T-cell (primary cell): ENCODE measurements around the gene UBE2D2. TPM values are rescaled to one million over a fixed set of nuclear protein-coding genes. Genes with fewer than 3 reads are reported as not detected.
"Not testable (repeated sequence)": the region's sequence is repeated elsewhere in the genome, so short reads cannot be mapped to it uniquely, and the experiment has no call there.

ENCODE experiments used
- ATAC-seq, 4 experiments: fragments of 200-7000 bp in 3 of 4; fragments of 150-1000 bp in 1 of 4; cut with Tn5 transposase; replicated peaks in 1 of 4; 1 replicate in 3 of 4; 2 replicates in 1 of 4; pipeline ENCODE4 v1.10.0; 2021; ENCODE audit warnings: moderate library complexity in 3 of 4, mild to moderate bottlenecking in 2 of 4, moderate number of reproducible peaks in 1 of 4
- CTCF ChIA-PET, 2 donors: fragments of 300-600 bp; sonication (Branson Sonifier 250); formaldehyde crosslinking; loops; one replicate each; lab custom pipeline; 2022; ENCODE audit warnings: antibody characterized with exemption in 2 of 2; lab: Charles Lee
- POLR2A ChIA-PET, 2 donors: fragments of 300-600 bp; sonication (Branson Sonifier 250); formaldehyde crosslinking; loops; one replicate each; lab custom pipeline; 2022; ENCODE audit warnings: antibody characterized with exemption in 2 of 2; lab: Charles Lee
- DNase-seq, 35 experiments: peaks; one replicate each; pipeline versions ENCODE4 v3.0.0 to v3.0.0-alpha.2; 2013 to 2023
- H3K27ac ChIP-seq: one replicate; pipeline ENCODE4 v1.5.1; 2013; ENCODE audit warnings: low read length
- H3K27me3 ChIP-seq, 2 experiments: replicated peaks in 1 of 2; 1 replicate in 1 of 2; 2 replicates in 1 of 2; pipeline versions ENCODE4 v1.6.1 to v1.7.0; 2013; ENCODE audit warnings: low read length in 1 of 2, mixed read lengths in 1 of 2; ENCODE audit not compliant: control insufficient read depth in 2 of 2, insufficient read depth in 2 of 2; ENCODE audit errors: extremely low read depth in 1 of 2
- H3K36me3 ChIP-seq, 2 donors: 1 replicate in 1 of 2; 2 replicates in 1 of 2; pipeline versions ENCODE4 v1.6.1 to v1.7.0; 2013; ENCODE audit warnings: low read length in 1 of 2; ENCODE audit not compliant: control insufficient read depth in 2 of 2, insufficient read depth in 1 of 2; ENCODE audit errors: extremely low read depth in 1 of 2
- H3K4me1 ChIP-seq, 2 experiments: 1 replicate in 1 of 2; 2 replicates in 1 of 2; pipeline versions ENCODE4 v1.6.1 to v1.7.0; 2013; ENCODE audit warnings: low read length in 2 of 2, mixed read lengths in 1 of 2; ENCODE audit not compliant: insufficient read depth in 2 of 2, control insufficient read depth in 1 of 2; ENCODE audit errors: extremely low read depth in 1 of 2
- H3K4me3 ChIP-seq, 2 donors: 1 replicate in 1 of 2; 2 replicates in 1 of 2; pipeline versions ENCODE4 v1.5.1 to v1.7.0; 2013; ENCODE audit warnings: mild to moderate bottlenecking in 2 of 2, low read length in 1 of 2, moderate library complexity in 1 of 2; ENCODE audit not compliant: control insufficient read depth in 1 of 2; ENCODE audit errors: extremely low read depth in 1 of 2
- H3K9me3 ChIP-seq: 2 replicates; pipeline ENCODE4 v1.7.0; 2013
- H3K27ac Mint-ChIP-seq, 2 donors: one replicate each; pipeline ENCODE4 v1.8.0; 2020 to 2021; ENCODE audit warnings: mild to moderate bottlenecking in 2 of 2, mixed read lengths in 2 of 2
- H3K27me3 Mint-ChIP-seq, 2 donors: one replicate each; pipeline ENCODE4 v1.8.0; 2021 to 2022; ENCODE audit warnings: mixed read lengths in 2 of 2
- H3K36me3 Mint-ChIP-seq: one replicate; pipeline ENCODE4 v1.8.0; 2021; ENCODE audit warnings: mixed read lengths
- H3K4me1 Mint-ChIP-seq, 3 donors: one replicate each; pipeline ENCODE4 v1.8.0; 2020 to 2022; ENCODE audit warnings: mixed read lengths in 3 of 3, mild to moderate bottlenecking in 1 of 3
- H3K4me3 Mint-ChIP-seq, 3 donors: one replicate each; pipeline ENCODE4 v1.8.0; 2020 to 2022; ENCODE audit warnings: mild to moderate bottlenecking in 3 of 3, mixed read lengths in 3 of 3, moderate library complexity in 3 of 3
- H3K9me3 Mint-ChIP-seq, 3 donors: one replicate each; pipeline ENCODE4 v1.8.0; 2020 to 2022; ENCODE audit warnings: mixed read lengths in 3 of 3
- WGBS: methylation state at CpG from one replicate; pipeline ENCODE4 v1.1.5; 2013; ENCODE audit warnings: missing lambda C conversion rate; ENCODE audit not compliant: insufficient coverage; 5-methylcytosine and 5-hydroxymethylcytosine counted together
- total RNA-seq, 35 experiments: library from RNA in 6 of 35; stranded (reverse) in 6 of 35; fragments of 120-200 nt in 1 of 35; gene quantifications; one replicate each; pipeline versions ENCODE4 v1.2.1 to v1.2.4 and lab custom pipeline; 2013 to 2026

Gene UBE2D2
- total RNA-seq, 5 donors from 2014 or later (not counting 1 experiment from before 2014, with no cell fraction given), result 138 to 176 (median 152) TPM

DNA sequence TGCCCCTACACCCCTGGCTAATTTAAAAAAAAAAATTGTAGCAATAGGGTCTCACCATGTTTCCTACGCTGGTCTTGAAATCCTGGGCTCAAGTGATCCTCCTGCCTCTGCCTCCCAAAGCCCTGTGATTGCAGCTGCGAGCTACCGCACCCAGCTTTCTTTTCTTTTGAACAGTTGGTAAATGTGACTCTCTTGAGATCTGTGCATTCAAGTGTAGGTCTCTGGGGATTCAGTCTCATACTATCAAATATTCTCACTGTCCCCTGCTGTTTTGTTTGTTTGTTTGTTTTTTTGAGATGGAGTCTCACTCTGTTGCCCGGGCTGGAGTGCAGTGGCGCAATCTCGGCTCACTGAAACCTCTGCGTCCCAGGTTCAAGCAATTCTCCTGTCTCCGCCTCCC, 44.7 kb downstream of the UBE2D2 start:
- Histone ChIP-seq H3K4me3 (no peak overlapping the region), H3K27ac (no peak overlapping the region), H3K9me3 (no peaks in the 10 kb centered on the region), H3K36me3 (peaks cover 3 to 47% of the 10 kb centered on the region in 2 donors), H3K4me1 (peaks cover 0 to 9% of the 10 kb centered on the region in 2 experiments), H3K27me3 (no peaks in the 10 kb centered on the region)
- peaks cover 17% of the 10 kb centered on the region for H3K36me3 Mint-ChIP-seq
- no peaks in the 10 kb centered on the region for H3K27me3 Mint-ChIP-seq
- ChIA-PET POLR2A (interaction anchor here in 1 of 2 donors (0.6 to 0.7 kb wide), 2 partner anchors 12 to 201 kb away, joined by 3 to 8 read pairs; no protein-coding TSS in a partner anchor), CTCF (interaction anchor here in 1 of 2 donors (0.6 kb wide), 3 partner anchors 13 to 157 kb away, joined by 3 to 4 read pairs (median 3); no protein-coding TSS in a partner anchor)
- ATAC-seq, result no peak
- DNase-seq, result no peak
- 97% methylated on average over 3 of the region's 8 CpGs for WGBS
- no peak overlapping the region for H3K4me3 Mint-ChIP-seq
- H3K4me1 Mint-ChIP-seq, result peaks cover 29 to 30% (median 30%) of the 10 kb centered on the region in 3 donors
- no peaks in the 10 kb centered on the region for H3K9me3 Mint-ChIP-seq
- no peak overlapping the region for H3K27ac Mint-ChIP-seq

DNA sequence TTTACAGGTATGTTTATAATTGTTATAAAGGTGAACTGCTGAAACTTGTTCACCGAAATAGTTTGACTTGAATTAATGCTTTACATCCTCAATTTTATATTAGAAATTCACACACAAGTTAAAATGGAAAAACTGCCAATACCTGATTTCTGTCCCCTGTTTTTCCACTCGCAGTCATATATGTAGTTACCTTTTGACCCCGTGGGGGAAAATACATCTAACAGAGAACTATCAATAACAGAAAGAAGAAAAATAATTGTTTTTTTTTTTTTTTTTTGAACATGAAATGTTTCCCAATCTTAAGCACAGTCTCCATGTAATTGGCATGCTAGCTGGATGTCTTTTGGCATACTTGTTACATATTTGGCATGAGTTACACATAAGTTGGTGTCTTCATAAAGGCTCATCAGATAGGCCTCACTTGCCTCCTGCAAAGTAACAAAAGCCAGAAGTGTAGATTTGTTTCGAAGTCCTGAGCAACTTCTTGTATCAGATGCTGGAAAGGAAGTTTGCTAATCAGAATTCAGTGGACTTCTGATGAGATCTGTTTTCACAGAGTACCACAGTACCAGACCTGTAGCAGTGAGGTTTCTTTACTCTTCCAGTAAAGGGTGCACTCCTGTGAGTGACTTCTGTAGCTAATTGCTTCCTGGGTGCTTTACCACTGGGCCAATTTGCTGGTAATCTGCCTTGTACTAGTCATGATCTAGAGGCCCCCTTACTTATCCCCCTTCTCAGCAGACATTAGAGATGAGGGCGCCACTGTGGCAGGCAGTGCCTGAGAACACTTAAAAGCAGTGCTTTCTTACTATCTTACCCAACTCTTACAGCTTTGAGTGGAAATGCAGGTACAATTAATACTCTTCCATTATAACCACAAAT, 50.8 kb downstream of the UBE2D2 start:
- Histone ChIP-seq H3K27ac (no peak overlapping the region), H3K9me3 (no peaks in the 10 kb centered on the region), H3K4me1 (peaks cover 0 to 8% of the 10 kb centered on the region in 2 experiments), H3K36me3 (peaks cover 0 to 22% of the 10 kb centered on the region in 2 donors), H3K27me3 (no peaks in the 10 kb centered on the region), H3K4me3 (no peak overlapping the region)
- ChIA-PET POLR2A (no interaction called here), CTCF (interaction anchor here (0.6 to 1.2 kb wide), 6 partner anchors 10 to 645 kb away, joined by 3 to 8 read pairs (median 3); no protein-coding TSS in a partner anchor)
- peak in 1 of 4 experiments; percentile 44 for ATAC-seq
- Mint-ChIP-seq H3K27ac (peak overlapping the region; percentile 50 to 77), H3K27me3 (no peaks in the 10 kb centered on the region), H3K4me3 (no peak overlapping the region), H3K36me3 (peaks cover 10% of the 10 kb centered on the region), H3K9me3 (no peaks in the 10 kb centered on the region), H3K4me1 (peaks cover 23 to 35% (median 35%) of the 10 kb centered on the region in 3 donors)
- WGBS, result 80% methylated on average over 1 of the region's 5 CpGs
- no peak for DNase-seq

DNA sequence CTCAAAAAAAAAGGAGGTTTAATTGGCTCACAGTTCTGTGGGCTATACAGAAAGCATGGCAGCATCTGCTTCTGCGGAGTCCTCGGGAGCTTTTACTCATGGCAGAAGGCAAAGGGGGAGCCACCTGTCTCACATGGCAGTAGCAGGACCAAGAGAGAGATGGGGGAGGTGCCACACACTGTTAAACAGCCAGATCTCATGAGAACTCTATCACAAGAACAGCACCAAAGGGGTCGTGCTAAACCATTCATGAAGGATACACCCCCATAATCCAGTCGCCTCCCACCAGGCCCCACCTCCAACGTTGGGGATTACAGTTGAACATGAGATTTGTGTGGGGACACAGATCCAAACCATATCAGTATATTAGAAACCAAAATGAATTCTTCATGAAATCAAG, 58.7 kb downstream of the UBE2D2 start:
- no peaks in the 10 kb centered on the region for H3K9me3 Mint-ChIP-seq
- Histone ChIP-seq H3K27ac (no peak overlapping the region), H3K27me3 (no peaks in the 10 kb centered on the region), H3K9me3 (no peaks in the 10 kb centered on the region), H3K4me3 (no peak overlapping the region), H3K4me1 (no peaks in the 10 kb centered on the region), H3K36me3 (peaks cover 3 to 71% of the 10 kb centered on the region in 2 donors)
- CTCF ChIA-PET, result interaction anchor here in 1 of 2 donors (0.5 kb wide), 1 partner anchor 655 kb away, joined by 6 read pairs; no protein-coding TSS in a partner anchor
- H3K4me1 Mint-ChIP-seq, result peaks cover 0 to 4% (median 0%) of the 10 kb centered on the region in 3 donors
- H3K27me3 Mint-ChIP-seq, result no peaks in the 10 kb centered on the region
- ATAC-seq, result no peak
- no peak overlapping the region for H3K4me3 Mint-ChIP-seq
- DNase-seq, result no peak
- POLR2A ChIA-PET, result no interaction called here
- no peak overlapping the region for H3K27ac Mint-ChIP-seq
- WGBS, result 100% methylated on average over 2 of the region's 5 CpGs
- peaks cover 32% of the 10 kb centered on the region for H3K36me3 Mint-ChIP-seq

DNA sequence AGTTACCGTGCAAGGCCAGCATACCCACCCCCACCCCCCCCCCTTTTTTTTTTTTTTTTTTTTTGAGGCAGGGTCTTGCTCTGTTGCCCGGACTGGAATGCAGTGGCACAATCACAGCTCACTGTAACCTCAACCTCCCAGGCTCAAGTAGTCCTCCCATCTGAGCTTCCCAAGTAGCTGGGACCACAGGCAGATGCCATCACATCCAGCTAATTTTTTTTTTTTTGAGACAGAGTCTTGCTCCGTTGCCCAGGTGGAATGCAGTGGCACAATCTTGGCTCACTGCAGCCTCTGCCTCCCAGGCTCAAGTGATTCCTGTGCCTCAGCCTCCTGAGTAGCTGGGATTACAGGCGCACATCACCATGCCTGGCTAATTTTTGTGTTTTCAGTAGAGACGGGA, 64.3 kb downstream of the UBE2D2 start:
- not testable (repeated sequence) for H3K4me3 Mint-ChIP-seq

DNA sequence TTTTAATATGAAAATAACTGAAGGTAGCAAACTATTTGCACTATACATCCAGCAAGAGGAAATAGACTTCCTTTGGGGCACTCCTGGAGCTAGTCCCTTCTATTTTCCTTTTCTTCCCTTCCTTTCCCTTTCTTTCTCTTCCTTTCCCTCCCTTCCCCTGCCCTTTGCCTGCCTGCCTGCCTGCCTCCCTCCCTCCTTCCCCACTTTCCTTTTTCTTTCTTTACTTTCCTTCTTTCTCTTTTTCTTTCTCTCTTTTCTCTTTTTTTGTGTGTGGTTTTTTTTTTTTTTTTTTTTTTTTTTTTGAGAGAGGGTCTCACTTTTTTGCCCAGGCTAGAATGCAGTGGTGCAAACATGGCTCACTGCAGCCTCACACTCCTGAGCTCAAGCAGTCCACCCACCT, 69.7 kb downstream of the UBE2D2 start:
- peaks cover 27% of the 10 kb centered on the region for H3K36me3 Mint-ChIP-seq
- Histone ChIP-seq H3K9me3 (no peaks in the 10 kb centered on the region), H3K4me1 (peaks cover 2 to 25% of the 10 kb centered on the region in 2 experiments), H3K4me3 (no peak overlapping the region), H3K27me3 (no peaks in the 10 kb centered on the region), H3K36me3 (peaks cover 0 to 48% of the 10 kb centered on the region in 2 donors), H3K27ac (no peak overlapping the region)
- H3K4me1 Mint-ChIP-seq, result peaks cover 22 to 24% (median 23%) of the 10 kb centered on the region in 3 donors
- ChIA-PET CTCF (interaction anchor here (0.7 to 6.1 kb wide), 3 partner anchors 56 to 135 kb away, joined by 3 to 31 read pairs (median 3); no protein-coding TSS in a partner anchor), POLR2A (interaction anchor here (0.6 kb wide), 2 partner anchors 30 to 123 kb away, joined by 3 to 4 read pairs; no protein-coding TSS in a partner anchor)
- H3K27ac Mint-ChIP-seq, result peak overlapping the region in 1 of 2 donors; percentile 4
- ATAC-seq (no peak), DNase-seq (no peak)
- no peaks in the 10 kb centered on the region for H3K9me3 Mint-ChIP-seq
- H3K27me3 Mint-ChIP-seq, result no peaks in the 10 kb centered on the region
- no peak overlapping the region for H3K4me3 Mint-ChIP-seq

More for the DNA sequence above, 64.3 kb downstream of the UBE2D2 start:
- DNase-seq, H3K4me3 ChIP-seq, H3K9me3 ChIP-seq, H3K4me1 Mint-ChIP-seq, H3K27me3 ChIP-seq, H3K4me1 ChIP-seq, H3K9me3 Mint-ChIP-seq, ATAC-seq, H3K27ac ChIP-seq, H3K27ac Mint-ChIP-seq, H3K27me3 Mint-ChIP-seq: not testable (repeated sequence)
- ChIA-PET POLR2A (interaction anchor here in 1 of 2 donors (0.7 kb wide), 1 partner anchor 160 kb away, joined by 6 read pairs; no protein-coding TSS in a partner anchor), CTCF (interaction anchor here (0.7 to 1.1 kb wide), 3 partner anchors 8 to 150 kb away, joined by 4 to 8 read pairs (median 6); no protein-coding TSS in a partner anchor)
- peaks cover 6 to 81% of the 10 kb centered on the region in 2 donors for H3K36me3 ChIP-seq
- H3K36me3 Mint-ChIP-seq, result peaks cover 39% of the 10 kb centered on the region
- WGBS, result 93% methylated on average over 3 of the region's 5 CpGs

DNA sequence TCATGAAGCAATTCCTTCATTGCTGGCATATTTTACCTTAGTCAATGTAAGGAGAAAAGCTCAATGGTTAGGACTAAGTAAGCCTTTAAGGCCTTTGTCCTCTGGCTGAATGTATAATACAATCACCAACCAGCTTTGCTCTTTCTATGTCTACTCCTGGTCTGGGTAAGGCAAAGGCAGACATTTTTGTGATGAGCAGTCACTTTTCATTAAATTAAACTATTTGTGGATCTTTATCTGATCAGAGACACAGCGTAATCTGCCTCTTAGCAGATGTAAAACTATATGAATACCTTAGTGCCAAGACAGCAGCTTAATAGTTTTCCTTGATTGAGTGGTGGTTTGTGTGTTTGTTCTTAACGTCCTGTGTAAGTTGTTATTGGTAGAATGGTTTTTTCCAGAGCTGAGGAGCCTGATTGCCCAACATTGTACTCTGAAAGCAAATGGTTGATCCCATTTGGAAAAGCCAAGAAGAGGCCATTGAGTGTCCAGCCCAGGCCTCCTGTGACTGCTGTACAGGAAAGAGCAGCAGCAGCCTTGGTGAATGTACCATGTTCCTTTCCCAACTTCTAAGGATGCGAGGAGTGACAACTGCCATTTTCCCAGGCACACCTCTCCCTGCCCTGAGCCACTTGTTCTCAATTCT, 70.5 kb downstream of the UBE2D2 start:
- no peaks in the 10 kb centered on the region for H3K9me3 Mint-ChIP-seq
- peak overlapping the region in 1 of 2 donors; percentile 16 for H3K27ac Mint-ChIP-seq
- H3K36me3 Mint-ChIP-seq, result peaks cover 25% of the 10 kb centered on the region
- H3K27me3 ChIP-seq, result no peaks in the 10 kb centered on the region
- peaks cover 0 to 41% of the 10 kb centered on the region in 2 donors for H3K36me3 ChIP-seq
- no peak overlapping the region for H3K4me3 Mint-ChIP-seq
- POLR2A ChIA-PET, result interaction anchor here (0.6 kb wide), 2 partner anchors 30 to 123 kb away, joined by 3 to 4 read pairs; no protein-coding TSS in a partner anchor
- no peaks in the 10 kb centered on the region for H3K9me3 ChIP-seq
- CTCF ChIA-PET, result interaction anchor here (0.7 to 6.1 kb wide), 7 partner anchors 40 to 134 kb away, joined by 3 to 31 read pairs (median 3); no protein-coding TSS in a partner anchor
- 65% methylated on average over 2 of the region's 3 CpGs for WGBS
- no peak for DNase-seq
- no peak for ATAC-seq
- H3K27ac ChIP-seq, result no peak overlapping the region
- H3K4me1 Mint-ChIP-seq, result peaks cover 30 to 32% (median 30%) of the 10 kb centered on the region in 3 donors
- peaks cover 9 to 33% of the 10 kb centered on the region in 2 experiments for H3K4me1 ChIP-seq
- no peaks in the 10 kb centered on the region for H3K27me3 Mint-ChIP-seq
- no peak overlapping the region for H3K4me3 ChIP-seq
